Uterus (tissue), 4 donors: Measurements from ENCODE around the gene DND1. TPM values are rescaled to one million over a fixed set of nuclear protein-coding genes. Genes with fewer than 3 reads are reported as not detected.
"Not testable (repeated sequence)": the region's sequence is repeated elsewhere in the genome, so short reads cannot be mapped to it uniquely, and the experiment has no call there.

Experiments
- DNase-seq, 2 donors: peaks; one replicate each; pipeline ENCODE4 v3.0.0-alpha.2; 2019 to 2020
- H3K27ac ChIP-seq, 2 donors: fragments of 200-600 bp; sonication (generic); 1 replicate in 1 of 2; 2 replicates in 1 of 2; pipeline ENCODE4 v1.5.1; 2016 to 2018
- H3K27me3 ChIP-seq, 2 donors: fragments of 200-600 bp; sonication (generic); one replicate each; pipeline ENCODE4 v1.5.1; 2018 to 2019; ENCODE audit warnings: control low read depth in 1 of 2
- H3K36me3 ChIP-seq, 2 donors: fragments of 200-600 bp; sonication (generic); one replicate each; pipeline ENCODE4 v1.5.1; 2019; ENCODE audit warnings: control low read depth in 1 of 2
- H3K4me1 ChIP-seq, 2 donors: fragments of 200-600 bp; sonication (generic); one replicate each; pipeline ENCODE4 v1.5.1; 2018 to 2019; ENCODE audit warnings: control low read depth in 1 of 2
- H3K4me3 ChIP-seq, 2 donors: fragments of 200-600 bp; sonication (generic); 1 replicate in 1 of 2; 2 replicates in 1 of 2; pipeline ENCODE4 v1.5.1; 2018 to 2019; ENCODE audit warnings: mild to moderate bottlenecking in 1 of 2
- H3K9me3 ChIP-seq, 2 donors: fragments of 200-600 bp; sonication (generic); one replicate each; pipeline ENCODE4 v1.5.1; 2019; ENCODE audit warnings: control low read depth in 1 of 2
- CTCF ChIP-seq, 4 experiments: fragments of 200-600 bp in 2 of 4; fragments of 450-650 bp in 2 of 4; sonication (generic) in 2 of 4; IDR thresholded peaks; one replicate each; pipeline ENCODE4 v1.5.1; 2016 to 2019; ENCODE audit warnings: antibody characterized with exemption in 4 of 4, mild to moderate bottlenecking in 2 of 4, moderate library complexity in 1 of 4
- POLR2A ChIP-seq, 2 donors: fragments of 450-650 bp; IDR thresholded peaks; one replicate each; pipeline ENCODE4 v1.6.1; 2016; ENCODE audit warnings: antibody characterized with exemption in 2 of 2, mild to moderate bottlenecking in 1 of 2, moderate library complexity in 1 of 2
- intact Hi-C: fragments of 100-400 bp; cut with DNase I; formaldehyde crosslinking; loops from one replicate; pipeline ENCODE4 v1.15.1; 2023; ENCODE audit warnings: low total_unique reads
- total RNA-seq, 4 donors: library from RNA; depleted of rRNA in 3 of 4; stranded (reverse); fragments of >200 nt in 3 of 4; gene quantifications; one replicate each; pipeline versions ENCODE4 v1.1.0 to v1.2.4, GENCODE V29; 2014 to 2023
- donor health status: DM: yes; HTN: yes; CAD: no.

DND1 gene
- total RNA-seq, 4 donors from 2014 or later = 0.28 to 2.6 (median 0.92) TPM

- intact Hi-C loops = no loop called here
- peak overlapping the region; percentile 91 to 94 for H3K27ac ChIP-seq
- no peak for DNase-seq
- TF ChIP-seq POLR2A (IDR thresholded peaks at IDR 0.05) = no peak
- no peak for TF ChIP-seq CTCF (IDR thresholded peaks at IDR 0.05)
- no peaks in the 10 kb centered on the region for H3K36me3 ChIP-seq
- H3K4me1 ChIP-seq = no peaks in the 10 kb centered on the region
- H3K9me3 ChIP-seq = no peaks in the 10 kb centered on the region
- H3K27me3 ChIP-seq = no peaks in the 10 kb centered on the region
- H3K4me3 ChIP-seq = peak overlapping the region in 1 of 2 donors; percentile 45
Observed at GRCh38 chr5:140711794-140712193, 38.4 kb upstream of the DND1 start.

GRCh38 chr5:140710899-140711552 is 37.6 kb upstream of the DND1 start:
- Histone ChIP-seq H3K9me3 (no peaks in the 10 kb centered on the region), H3K27me3 (no peaks in the 10 kb centered on the region), H3K36me3 (no peaks in the 10 kb centered on the region), H3K27ac (peak overlapping the region; percentile 91 to 94), H3K4me1 (no peaks in the 10 kb centered on the region), H3K4me3 (peak overlapping the region; percentile 45 to 66)
- peak; percentile 88 to 91 for DNase-seq
- intact Hi-C loops = no loop called here
- TF ChIP-seq CTCF (IDR thresholded peaks at IDR 0.05) (no peak), POLR2A (IDR thresholded peaks at IDR 0.05) (peak; percentile 23 to 57)

GRCh38 chr5:140708787-140709186 is 35.4 kb upstream of the DND1 start:
- H3K4me1 ChIP-seq, H3K27me3 ChIP-seq, H3K27ac ChIP-seq, H3K36me3 ChIP-seq, H3K4me3 ChIP-seq, intact Hi-C loops, H3K9me3 ChIP-seq, DNase-seq: not testable (repeated sequence)

DNA sequence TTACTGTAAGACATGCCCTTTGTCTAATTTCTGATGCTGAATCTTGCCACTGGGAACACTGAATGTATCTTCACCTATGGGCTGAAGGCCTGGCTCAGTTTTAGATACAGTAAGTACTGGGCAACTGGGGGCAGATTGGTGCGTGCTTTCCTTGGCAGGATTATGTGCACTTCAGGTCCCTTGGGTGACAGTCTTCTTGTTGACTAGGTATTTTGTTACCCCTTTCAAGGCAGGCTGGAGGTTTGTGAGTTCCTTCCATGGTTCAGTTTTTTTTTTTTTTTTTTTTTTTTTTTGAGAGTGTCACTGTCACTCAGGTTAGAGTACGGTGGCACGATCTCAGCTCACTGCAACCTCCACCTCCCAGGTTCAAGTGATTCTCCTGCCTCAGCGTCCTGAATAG is 34.4 kb upstream of the DND1 start:
- no peaks in the 10 kb centered on the region for H3K36me3 ChIP-seq
- H3K4me1 ChIP-seq = no peaks in the 10 kb centered on the region
- no peaks in the 10 kb centered on the region for H3K9me3 ChIP-seq
- intact Hi-C loops = no loop called here
- no peak for DNase-seq
- no peak overlapping the region for H3K27ac ChIP-seq
- TF ChIP-seq CTCF (IDR thresholded peaks at IDR 0.05) = no peak
- no peak for TF ChIP-seq POLR2A (IDR thresholded peaks at IDR 0.05)
- no peaks in the 10 kb centered on the region for H3K27me3 ChIP-seq
- H3K4me3 ChIP-seq = no peak overlapping the region

GRCh38 chr5:140700177-140701144 is 27.1 kb upstream of the DND1 start, which contains the start of gene ZMAT2:
Gene ZMAT2 (plus strand): TSS chr5:140700447. CDS start chr5:140700461, 14 bp downstream.
- intact Hi-C loops = no loop called here
- Histone ChIP-seq H3K27me3 (no peaks in the 10 kb centered on the region), H3K9me3 (no peaks in the 10 kb centered on the region), H3K27ac (peak within 1 kb of the TSS; percentile 68 to 70), H3K4me3 (peak within 1 kb of the TSS; percentile 73 to 80), H3K4me1 (no peaks in the 10 kb centered on the region), H3K36me3 (no peaks in the 10 kb centered on the region)
- TF ChIP-seq CTCF (IDR thresholded peaks at IDR 0.05) = peak in 1 of 4 experiments; percentile 31
- peak; percentile 65 to 69 for TF ChIP-seq POLR2A (IDR thresholded peaks at IDR 0.05)
- DNase-seq = peak; percentile 95
